Fibroblast of mammary gland (primary cell): ENCODE measurements around the gene PIWIL4.

Source experiments
- DNase-seq: peaks from one replicate; pipeline ENCODE4 v3.0.0-alpha.2; 2010; ENCODE audit warnings: low read depth
- H3K4me3 ChIP-seq: 2 replicates; pipeline ENCODE4 v1.5.1; 2011; ENCODE audit warnings: low read depth, mild to moderate bottlenecking, low read length, moderate library complexity; ENCODE audit not compliant: control insufficient read depth
- TF ChIP-seq, protein P1 (sequence below): conservative IDR thresholded peaks from 2 replicates; pipeline ENCODE4 v1.5.1; 2011; ENCODE audit warnings: low read depth, low read length, inconsistent platforms; ENCODE audit not compliant: control insufficient read depth, insufficient read depth

The PIWIL4 gene

DNA sequence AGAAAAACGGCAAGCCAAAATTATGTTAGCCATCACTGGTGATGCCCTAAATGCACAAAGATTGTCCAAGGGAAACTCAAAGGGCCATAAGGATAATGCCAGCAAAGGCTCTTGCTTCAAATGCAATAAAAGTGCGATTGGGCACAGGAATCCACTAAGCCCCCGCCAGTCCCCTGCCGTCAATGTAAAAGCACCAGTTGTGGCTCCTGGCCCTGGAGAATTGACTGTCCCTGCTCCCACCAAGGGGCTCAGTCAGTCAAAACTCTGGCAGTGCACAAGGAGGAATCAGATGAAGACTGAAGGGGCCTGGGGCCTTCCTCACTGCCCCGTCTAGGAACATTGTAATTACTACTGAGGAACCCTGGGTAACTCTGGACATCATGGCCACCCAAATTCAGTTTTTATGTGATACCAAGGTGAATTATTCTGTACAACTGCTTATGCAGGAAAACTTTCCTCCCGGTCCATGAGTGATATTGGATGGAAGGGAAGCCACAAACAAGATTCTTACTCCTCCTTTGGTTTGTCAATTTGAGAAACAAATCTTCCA is 85.6 kb downstream of the PIWIL4 start:
- TF ChIP-seq, protein P1, sequence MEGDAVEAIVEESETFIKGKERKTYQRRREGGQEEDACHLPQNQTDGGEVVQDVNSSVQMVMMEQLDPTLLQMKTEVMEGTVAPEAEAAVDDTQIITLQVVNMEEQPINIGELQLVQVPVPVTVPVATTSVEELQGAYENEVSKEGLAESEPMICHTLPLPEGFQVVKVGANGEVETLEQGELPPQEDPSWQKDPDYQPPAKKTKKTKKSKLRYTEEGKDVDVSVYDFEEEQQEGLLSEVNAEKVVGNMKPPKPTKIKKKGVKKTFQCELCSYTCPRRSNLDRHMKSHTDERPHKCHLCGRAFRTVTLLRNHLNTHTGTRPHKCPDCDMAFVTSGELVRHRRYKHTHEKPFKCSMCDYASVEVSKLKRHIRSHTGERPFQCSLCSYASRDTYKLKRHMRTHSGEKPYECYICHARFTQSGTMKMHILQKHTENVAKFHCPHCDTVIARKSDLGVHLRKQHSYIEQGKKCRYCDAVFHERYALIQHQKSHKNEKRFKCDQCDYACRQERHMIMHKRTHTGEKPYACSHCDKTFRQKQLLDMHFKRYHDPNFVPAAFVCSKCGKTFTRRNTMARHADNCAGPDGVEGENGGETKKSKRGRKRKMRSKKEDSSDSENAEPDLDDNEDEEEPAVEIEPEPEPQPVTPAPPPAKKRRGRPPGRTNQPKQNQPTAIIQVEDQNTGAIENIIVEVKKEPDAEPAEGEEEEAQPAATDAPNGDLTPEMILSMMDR = no peak
- DNase-seq = no peak
- no peak overlapping the region for H3K4me3 ChIP-seq

DNA sequence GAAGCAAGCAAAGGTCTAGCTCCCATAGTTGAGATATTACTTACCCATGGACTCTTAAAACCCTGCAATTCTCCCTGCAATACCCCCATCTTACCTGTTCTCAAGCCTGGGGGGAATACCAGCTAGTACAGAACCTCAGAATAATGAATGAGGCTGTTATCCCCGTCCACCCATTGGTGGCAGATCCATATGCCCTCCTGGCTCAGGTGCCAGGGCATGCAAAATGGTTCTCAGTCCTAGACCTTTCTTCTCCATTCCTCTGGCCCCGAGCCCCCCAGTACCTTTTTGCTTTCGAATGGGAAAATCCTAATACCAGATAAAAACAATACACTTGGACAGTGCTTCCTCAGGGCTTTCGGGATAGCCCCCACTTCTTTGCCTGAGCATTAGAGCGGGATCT is 86.4 kb downstream of the PIWIL4 start:
- TF ChIP-seq, protein P1 = no peak
- no peak overlapping the region for H3K4me3 ChIP-seq
- no peak for DNase-seq

DNA sequence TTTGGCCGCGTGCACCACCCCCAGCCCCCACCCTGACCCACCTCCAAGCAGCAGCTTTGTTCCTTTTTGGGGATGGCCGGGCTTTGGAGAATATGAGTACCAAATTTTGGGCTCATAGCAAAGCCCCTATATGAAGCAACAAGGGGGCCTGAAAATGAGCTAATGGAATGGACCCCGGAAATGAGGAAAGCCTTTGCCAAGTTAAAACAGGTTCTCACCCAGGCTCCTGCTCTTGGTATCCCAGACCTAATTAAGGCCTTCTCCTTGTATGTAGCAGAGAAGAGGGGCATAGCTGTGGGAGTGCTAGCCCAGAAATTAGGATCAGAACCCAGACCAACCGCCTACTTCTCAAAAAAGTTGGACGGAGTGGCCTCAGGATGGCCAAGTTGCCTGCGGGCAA is 87.0 kb downstream of the PIWIL4 start:
- TF ChIP-seq, protein P1 = no peak
- no peak overlapping the region for H3K4me3 ChIP-seq
- DNase-seq = no peak

DNA sequence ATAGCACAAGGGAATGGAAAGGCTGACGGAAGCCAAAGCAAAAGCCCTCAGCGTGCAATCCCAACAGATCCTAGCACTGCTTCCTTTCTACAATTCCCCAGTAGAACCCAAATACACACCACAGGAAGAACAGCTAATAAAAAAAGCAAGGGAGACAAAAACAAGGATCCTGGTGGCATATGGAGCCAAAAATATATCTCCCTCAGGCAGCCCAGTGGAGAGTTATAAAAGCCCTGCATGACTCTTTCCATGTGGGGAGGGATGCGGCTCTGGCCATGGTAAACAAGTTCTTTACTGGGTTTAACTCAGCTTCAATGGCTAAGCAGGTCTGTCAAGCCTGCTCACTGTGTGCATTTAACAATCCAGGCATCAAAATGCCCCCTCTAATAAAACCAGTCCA is 88.1 kb downstream of the PIWIL4 start:
- DNase-seq = no peak
- no peak overlapping the region for H3K4me3 ChIP-seq
- TF ChIP-seq, protein P1 = no peak

DNA sequence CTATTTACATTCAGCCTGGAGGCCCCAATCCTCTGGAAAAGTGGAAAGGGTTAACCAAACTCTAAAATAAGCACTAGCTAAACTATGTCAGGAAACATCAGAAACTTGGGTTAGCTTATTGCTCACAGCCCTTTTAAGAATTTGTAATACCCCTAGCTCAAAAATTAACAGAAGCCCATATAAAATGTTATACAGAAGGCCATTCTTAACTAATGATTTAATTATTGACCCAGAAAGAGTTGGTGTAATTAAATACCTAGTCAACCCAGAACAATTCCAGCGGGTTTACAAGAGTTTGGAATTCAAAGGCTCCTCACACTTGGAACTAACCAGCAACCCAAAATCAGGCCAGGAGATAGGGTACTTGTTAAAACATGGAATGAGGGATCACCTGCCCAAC is 88.8 kb downstream of the PIWIL4 start:
- TF ChIP-seq, protein P1 = no peak
- no peak overlapping the region for H3K4me3 ChIP-seq
- no peak for DNase-seq

DNA sequence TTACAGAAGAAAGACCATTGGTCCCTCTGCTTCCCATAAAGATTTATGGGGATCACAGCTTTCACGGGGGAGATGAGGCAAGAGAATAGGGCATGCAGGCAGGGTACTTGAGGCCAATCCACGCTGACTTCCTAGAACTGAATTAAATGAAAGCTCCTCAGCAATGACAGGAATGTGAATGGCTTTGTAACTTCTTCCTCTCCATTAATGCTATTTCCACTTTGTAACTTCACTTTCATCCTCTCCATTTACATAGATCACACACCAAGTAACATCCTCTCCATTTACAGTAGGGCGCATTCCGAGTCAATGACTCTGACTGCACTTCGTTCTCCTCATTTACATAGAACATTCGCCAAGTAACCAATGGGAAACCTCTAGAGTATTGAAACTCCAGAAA is 89.8 kb downstream of the PIWIL4 start:
- DNase-seq = no peak
- TF ChIP-seq, protein P1 = no peak
- H3K4me3 ChIP-seq = no peak overlapping the region

DNA sequence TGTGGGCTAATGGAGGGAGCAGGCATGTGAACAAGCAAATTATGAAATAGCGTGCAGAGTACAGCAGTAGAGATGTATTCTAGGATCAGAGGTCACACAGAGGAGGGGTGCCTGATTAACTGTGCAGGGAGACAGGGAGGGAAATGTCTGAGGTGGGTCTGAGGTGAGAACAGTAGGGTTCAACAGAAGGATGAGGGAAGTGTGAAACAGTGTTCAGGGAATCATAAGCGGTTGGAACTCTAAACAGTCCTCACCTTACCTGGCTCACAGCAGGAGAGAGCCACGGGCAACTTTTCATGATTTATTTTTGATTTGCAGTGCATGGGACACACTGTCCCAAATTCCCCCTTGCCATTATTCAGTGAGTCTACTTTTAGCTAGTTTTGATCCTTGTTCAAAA is 90.5 kb downstream of the PIWIL4 start:
- DNase-seq = no peak
- no peak overlapping the region for H3K4me3 ChIP-seq
- TF ChIP-seq, protein P1 = no peak
